Left colon (tissue), 2 donors: ENCODE results near the gene BCO1. TPM values are rescaled to one million over a fixed set of nuclear protein-coding genes. Genes with fewer than 3 reads are reported as not detected.
A peak's percentile ranks its signal among the peaks of the same experiment; 100 is the strongest.

Experiments
- ATAC-seq: fragments of 200-7000 bp; cut with Tn5 transposase; one replicate; pipeline ENCODE4 v1.9.1; 2020; ENCODE audit warnings: mild to moderate bottlenecking, moderate library complexity
- DNase-seq, 2 donors: peaks; one replicate each; pipeline ENCODE4 v3.0.0-alpha.2; 2020
- intact Hi-C, 2 donors: fragments of 100-400 bp; cut with DNase I in 1 of 2; cut with micrococcal nuclease in 1 of 2; formaldehyde crosslinking; loops; one replicate each; pipeline versions ENCODE4 v1.11.2 to v1.14.0; 2022; cut with DNase I, micrococcal nuclease
- long read RNA-seq: library from polyadenylated mRNA; unstranded; transcript quantifications from one replicate; pipeline ENCODE4 v2.0.0, GENCODE V29; 2021
- total RNA-seq, 2 donors: library from RNA; stranded (reverse); fragmentation: NEBNext Ultra II Directional; extraction: Animal tissue kit (Norgen Biotek cat#: 25700); gene quantifications; one replicate each; pipeline ENCODE4 v1.2.1, GENCODE V29; 2021
- donor health status: DM: no; HTN: no; CAD: no.
- donor health status: DM: yes; HTN: yes; CAD: no.

The BCO1 gene, protein sequence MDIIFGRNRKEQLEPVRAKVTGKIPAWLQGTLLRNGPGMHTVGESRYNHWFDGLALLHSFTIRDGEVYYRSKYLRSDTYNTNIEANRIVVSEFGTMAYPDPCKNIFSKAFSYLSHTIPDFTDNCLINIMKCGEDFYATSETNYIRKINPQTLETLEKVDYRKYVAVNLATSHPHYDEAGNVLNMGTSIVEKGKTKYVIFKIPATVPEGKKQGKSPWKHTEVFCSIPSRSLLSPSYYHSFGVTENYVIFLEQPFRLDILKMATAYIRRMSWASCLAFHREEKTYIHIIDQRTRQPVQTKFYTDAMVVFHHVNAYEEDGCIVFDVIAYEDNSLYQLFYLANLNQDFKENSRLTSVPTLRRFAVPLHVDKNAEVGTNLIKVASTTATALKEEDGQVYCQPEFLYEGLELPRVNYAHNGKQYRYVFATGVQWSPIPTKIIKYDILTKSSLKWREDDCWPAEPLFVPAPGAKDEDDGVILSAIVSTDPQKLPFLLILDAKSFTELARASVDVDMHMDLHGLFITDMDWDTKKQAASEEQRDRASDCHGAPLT
- total RNA-seq = 1 to 10 TPM; 4.0 to 5.1 TPM
- long read RNA-seq, partial matches to known transcripts = 0 of 9 reads
- long read RNA-seq, other reads (novel, unspliced or antisense) = 7 of 9 reads

DNA sequence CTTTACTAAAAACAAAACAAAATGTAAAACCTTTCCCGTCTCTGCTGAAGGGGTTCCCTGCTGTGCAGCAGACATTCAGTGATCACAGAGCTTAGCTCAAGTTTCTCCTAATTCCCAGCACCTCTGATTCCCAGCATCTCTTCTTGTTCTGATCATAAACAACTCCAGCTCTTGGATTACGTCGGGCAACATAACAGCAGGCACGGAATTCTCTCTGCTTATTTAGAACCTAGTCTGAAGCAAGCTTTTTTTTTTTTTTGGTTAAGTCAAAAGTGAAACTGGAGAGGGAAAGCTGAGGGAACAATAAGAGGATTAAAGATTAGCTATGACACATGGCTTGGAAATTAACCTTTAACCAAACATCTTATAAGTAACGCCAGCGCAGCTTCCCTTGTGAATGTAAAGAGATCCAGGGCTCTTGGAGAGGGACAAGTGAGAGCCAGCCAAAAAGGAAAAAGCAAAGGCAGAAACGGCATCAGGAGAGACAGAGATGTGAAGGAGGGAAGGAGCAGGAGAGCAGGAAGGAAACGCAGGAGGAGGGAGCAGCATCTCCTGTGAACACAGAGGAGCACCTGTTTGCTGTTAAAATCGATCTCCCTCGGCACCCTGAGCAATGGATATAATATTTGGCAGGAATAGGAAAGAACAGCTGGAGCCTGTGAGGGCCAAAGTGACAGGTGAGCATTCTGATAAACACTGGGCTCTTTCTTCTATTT lies at the start of gene BCO1:
BCO1 (plus strand) TSS at position 394 of the 716 bp plus-strand sequence; CDS start at position 614, 220 bp downstream.
- intact Hi-C loops = no loop called here
- DNase-seq (peak; percentile 30 to 36), ATAC-seq (peak; percentile 89)

DNA sequence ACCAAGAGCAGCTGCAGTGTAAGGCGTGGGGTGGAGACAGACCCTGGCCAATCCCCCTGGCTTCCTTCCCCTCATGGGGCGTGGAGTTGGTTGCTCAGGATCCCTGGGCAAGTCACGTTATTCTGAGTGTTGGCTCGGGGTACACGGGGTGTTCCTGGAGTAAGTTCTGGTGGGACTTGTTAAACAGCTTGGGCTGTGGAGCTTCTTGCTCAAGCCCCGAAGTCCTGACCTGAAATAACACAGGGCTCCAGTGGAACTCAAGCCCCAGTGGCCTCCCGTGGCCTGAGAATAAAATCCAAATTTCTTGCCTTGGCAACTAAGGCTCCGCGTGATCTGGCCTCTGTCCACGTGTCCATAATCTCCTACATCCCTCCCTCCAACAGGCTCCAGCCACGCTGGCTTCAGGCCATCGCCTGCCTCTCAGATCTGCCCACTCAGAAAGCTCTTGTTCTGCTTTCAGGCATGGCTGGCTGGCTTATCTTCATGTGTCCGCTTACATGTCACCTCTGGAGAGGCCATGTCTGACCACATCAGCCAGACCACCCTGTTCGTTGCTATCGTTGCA lies 49.3 kb upstream of the BCO1 start:
- intact Hi-C loops = no loop called here
- DNase-seq (peak; percentile 59 to 68), ATAC-seq (no peak)

DNA sequence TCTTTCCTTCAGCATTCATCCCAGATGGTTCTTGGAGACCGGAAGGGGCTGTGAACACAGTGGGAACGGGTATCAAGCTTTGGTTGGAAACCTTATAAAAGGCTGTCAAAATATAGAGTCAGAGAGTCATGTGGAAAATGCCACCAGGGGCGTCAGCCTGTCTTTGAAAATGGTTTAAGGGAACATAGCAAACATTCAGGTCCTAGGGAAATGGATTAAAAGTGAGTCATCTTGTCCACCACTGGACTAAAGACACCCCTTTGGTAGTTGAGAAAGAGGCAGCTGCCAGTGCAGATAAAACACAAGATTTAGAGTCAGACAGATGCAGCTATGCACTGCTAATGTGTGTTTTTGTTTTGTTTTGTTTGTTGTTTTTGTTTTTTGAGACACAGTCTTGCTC lies 47.8 kb upstream of the BCO1 start:
- DNase-seq (no peak), ATAC-seq (no peak)
- intact Hi-C loops = no loop called here

DNA sequence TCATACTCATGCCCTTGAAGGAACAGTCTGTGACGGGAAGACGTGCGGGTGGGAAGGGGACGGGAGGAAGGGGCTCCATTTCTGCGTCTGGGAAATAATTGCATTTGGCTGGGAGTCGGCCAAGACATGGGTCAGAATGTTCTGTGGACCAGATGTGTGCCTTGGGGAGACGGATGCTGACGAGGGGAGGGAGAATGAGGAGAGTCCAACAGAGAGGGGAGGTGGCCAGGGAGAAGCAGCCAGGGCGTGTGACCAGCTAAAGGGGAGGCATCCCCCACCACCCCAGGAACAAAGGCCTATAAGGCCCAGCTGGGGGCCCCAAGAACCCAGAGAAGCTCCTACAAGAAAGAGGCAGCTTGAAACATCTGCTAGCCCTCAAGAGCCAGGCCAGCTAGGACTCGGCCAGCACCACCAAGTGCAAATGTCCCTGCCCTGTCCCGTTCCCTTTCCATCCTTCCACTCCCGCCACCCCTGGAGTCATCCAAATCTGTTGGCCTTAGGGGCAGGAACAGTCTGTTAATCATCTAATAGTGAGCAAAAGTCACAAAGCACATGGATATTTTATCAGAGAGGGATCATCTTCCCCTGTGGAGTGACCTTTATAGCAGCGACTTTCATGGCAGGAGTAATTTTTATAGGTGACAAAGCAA lies 42.5 kb upstream of the BCO1 start:
- ATAC-seq (no peak), DNase-seq (no peak)
- intact Hi-C loops = loop anchor here in 1 of 2 donors (5.0 kb wide), 1 partner anchor 514 kb away; no protein-coding TSS in a partner anchor

DNA sequence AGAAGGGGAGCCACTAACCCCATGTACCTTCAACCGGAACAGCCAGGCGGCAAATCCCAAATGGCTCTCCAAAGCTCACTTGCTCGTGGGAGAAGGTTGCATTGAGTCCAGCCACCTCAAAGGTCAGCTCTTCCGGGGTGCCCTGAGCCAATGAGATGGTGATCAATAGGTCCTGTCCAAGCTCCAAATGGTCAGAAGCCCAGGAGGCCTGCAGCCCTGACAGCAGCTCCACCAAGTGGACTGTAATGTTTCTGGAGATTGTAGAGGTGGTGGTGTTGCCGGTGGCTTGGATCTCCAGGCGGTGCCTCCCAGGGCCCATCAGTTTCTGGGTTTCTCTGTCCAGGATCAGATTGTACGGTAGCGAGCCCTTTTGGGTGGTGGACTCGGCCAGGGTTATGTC lies 39.9 kb upstream of the BCO1 start:
- ATAC-seq (no peak), DNase-seq (no peak)
- intact Hi-C loops = loop anchor here in 1 of 2 donors (5.0 kb wide), 1 partner anchor 516 kb away; no protein-coding TSS in a partner anchor

DNA sequence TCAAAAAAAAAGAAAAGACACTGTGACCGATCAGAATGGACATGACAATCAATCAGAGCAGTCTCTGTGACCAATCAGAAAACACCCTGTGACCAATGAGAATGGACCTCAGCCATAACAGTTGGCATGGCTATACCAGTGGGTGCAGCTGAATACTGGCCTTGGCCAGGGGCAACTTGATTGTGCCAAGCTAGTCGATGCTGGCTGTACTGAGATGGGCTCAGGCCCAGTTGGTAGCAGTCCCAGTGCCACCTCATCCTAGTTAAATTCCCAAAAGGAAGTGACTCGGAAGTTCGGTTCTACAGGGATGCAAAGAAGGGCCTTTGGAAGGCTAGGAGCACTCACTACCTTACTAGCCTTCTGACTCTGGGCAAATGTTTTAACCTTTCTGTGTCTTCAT lies 37.2 kb upstream of the BCO1 start:
- DNase-seq (no peak), ATAC-seq (no peak)
- intact Hi-C loops = loop anchor here in 1 of 2 donors (10.0 kb wide), 1 partner anchor 534 kb away; no protein-coding TSS in a partner anchor

DNA sequence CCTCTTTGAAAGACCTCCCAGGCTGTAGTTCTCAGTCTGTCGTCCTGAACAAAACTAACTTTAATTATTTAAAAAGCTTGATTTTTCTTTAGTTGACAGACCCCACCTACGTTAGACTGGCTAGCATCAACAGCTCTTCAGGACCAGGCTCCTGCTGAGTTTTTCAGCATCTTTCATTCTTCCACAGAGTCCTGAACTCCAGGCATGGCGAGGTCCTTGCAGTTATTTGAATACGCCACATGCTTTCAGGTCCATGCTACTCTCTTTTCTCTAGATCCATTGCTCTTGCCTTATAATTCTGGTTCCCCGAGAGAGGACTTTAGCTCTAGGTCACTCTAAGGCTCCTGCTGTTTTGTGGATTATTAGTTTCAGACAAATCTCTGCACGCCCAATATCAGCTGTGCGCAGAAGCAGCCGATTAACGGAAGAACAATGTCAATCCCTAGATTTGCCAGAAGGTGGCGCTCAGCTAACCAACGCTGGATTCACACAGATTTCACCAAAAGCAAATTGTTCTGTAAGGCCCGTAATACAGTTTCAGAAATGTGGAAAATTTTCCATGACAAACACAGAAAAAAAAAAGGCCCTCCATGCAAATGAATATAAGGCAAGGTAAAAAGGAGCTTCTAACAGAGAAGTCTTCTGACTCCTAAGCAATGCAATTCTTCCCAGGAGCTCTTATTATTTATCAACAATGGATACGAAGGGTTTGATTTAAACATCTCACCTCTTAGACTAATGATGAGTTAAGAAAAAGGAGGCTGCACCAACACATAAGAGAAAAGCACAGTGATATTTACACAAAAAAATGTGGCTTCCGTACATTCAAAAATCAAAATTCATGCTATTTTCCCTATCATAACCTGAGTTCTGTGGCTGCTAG lies 33.5 kb upstream of the BCO1 start:
- DNase-seq = peak in 1 of 2 donors; percentile 9
- intact Hi-C loops = loop anchor here in 1 of 2 donors (10.0 kb wide), 1 partner anchor 530 kb away; no protein-coding TSS in a partner anchor
- peak; percentile 42 for ATAC-seq

DNA sequence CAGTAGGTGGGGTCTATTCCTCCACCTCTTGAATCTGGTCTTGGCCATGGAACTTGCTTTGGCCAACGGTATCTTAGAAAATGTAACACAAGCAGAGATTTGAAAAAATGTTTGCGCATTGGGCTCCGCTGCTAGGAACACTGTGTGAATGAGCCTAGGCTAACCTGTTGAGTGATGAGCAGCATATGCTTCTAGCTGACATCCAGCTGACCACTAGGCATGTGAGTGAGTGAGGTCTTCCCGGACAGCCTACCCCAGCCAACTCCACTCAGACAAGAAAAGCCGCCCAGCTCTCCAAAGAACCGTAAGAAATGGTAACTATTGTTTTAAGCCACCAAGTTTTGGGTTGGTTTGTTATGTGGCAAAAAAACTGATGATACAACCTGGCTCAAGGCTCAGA lies 31.4 kb upstream of the BCO1 start:
- intact Hi-C loops = loop anchor here in 1 of 2 donors (10.0 kb wide), 1 partner anchor 528 kb away; no protein-coding TSS in a partner anchor
- ATAC-seq (no peak), DNase-seq (no peak)

DNA sequence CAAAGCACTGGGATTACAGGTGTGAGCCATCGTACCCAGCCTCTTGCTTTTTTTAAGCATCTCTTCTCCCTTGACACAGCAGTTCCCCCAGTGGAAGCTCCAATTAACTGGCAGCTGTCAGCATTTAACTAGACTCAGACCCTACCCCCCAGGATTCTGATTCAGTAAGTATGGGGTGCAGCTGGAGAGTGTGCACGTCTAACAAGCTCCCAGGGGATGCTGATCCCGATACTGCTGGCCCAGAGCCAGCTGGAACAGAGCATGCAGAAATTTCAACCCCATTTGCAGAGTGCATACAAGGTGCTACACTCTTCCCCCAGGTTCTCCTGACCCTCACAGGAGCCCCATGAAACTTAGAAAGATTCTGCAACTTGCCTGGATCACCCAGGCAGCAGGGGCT lies 27.7 kb upstream of the BCO1 start:
- DNase-seq (no peak), ATAC-seq (no peak)
- intact Hi-C loops = no loop called here

DNA sequence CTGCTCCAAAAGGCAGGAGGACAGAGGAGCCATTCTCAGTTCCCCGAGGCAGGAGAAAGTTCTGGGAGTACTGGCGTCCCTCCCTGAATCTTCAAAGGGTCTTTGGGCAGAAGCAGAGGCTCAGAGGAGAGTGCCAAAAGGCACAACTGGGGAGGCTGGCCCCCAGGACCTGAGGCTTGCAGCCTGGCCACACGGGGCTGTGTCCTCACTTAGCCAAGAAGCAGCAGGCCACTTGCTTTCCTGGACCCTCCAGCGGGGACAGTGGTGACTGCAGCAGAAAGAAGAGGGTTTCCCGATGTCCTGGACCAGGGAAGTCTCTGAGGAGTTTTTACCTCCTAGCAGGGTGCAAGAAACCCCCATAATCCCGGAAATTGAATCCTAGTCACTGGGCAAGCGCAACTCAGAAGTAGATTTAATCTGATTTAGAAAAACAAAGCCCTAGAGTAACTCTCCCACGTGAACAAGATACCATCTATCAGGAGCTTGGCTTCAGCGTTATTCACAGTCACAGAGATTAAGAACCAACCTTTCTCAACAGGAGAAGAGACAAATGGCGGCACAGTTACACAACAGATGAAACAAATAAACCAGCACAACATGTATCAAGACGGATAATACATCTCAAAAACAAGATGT lies 25.5 kb upstream of the BCO1 start:
- DNase-seq (no peak), ATAC-seq (no peak)

DNA sequence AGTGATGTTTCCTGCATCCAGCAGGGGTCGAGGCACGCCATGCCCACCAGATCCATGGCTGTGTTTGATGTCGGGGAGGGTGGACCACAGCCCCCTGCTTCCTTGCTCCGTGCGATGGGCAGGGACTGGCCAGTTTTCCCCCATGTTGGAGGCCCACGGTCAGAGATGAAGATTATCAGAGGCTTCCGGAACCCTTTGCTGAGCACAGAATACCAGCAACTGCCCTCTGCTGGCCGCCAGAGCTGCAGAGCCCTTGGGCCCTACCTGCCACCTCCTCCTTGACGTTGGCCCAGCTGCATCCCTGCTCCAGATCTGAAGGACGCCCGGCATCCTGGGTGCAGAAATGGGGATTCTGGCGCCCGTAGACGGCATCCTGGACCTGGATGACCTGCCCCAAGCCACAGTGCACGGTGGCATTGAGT lies 23.7 kb upstream of the BCO1 start:
- intact Hi-C loops = no loop called here
- ATAC-seq (peak; percentile 78), DNase-seq (peak in 1 of 2 donors; percentile 52)

More for the DNA sequence above, 25.5 kb upstream of the BCO1 start:
- intact Hi-C loops = no loop called here

DNA sequence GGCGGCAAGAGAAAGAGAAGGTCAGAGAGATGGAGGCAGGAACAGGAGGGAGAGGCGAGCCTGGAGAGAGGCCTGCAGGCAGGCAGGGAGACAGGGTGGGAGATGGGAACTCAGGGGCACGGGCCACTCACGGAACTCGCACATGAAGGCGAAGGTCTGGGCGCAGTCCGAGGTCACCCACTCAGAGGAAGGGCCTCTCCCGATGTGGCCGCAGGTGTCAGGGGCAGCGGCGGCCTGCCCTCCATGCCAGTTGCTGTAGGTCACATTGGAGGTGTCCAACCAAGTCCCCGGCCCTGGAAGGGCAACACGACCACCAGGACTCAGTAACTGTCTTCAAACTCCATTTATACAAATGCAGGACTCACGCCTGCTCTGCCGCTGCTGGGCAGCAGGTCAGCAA lies 22.4 kb upstream of the BCO1 start:
- no peak for DNase-seq
- ATAC-seq = no peak

DNA sequence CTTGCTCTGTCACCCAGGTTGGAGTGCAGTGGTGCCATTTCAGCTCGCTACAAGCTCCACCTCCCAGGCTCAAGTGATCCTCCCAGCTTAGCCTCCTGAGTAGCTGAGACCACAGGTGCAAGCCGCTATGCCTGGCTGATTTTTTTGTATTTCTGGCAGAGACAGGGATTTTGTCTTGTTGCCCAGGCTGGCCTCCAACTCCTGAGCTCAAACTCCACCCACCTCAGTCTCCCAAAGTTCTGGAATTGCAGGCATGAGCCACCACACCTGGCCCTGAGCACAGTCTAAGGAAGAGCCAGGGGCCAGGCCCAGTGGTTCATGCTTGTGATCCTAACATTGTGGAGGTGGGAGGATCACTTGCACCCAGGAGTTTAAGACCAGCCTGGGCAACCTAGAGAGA lies 21.8 kb upstream of the BCO1 start:
- ATAC-seq = no peak
- no peak for DNase-seq
- intact Hi-C loops = no loop called here

More for the DNA sequence above, 22.4 kb upstream of the BCO1 start:
- intact Hi-C loops = no loop called here

DNA sequence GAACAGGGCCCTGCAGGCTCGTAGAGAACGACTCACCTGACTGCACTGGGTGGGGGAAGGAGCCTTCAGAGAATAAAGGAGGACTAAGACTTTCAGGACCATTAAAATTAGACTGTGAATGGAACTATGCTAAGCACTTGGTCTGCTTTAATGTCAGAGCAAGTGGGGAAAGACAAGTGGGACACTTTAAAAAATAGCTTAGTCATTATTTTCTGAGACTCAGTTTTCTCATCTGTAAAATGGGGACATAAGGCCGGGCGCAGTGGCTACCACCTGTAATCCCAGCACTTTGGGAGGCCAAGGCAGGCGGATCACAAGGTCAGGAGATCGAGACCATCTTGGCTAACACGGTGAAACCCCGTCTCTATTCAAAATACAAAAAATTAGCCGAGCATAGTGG lies 19.3 kb upstream of the BCO1 start:
- DNase-seq (no peak), ATAC-seq (no peak)
- intact Hi-C loops = no loop called here

DNA sequence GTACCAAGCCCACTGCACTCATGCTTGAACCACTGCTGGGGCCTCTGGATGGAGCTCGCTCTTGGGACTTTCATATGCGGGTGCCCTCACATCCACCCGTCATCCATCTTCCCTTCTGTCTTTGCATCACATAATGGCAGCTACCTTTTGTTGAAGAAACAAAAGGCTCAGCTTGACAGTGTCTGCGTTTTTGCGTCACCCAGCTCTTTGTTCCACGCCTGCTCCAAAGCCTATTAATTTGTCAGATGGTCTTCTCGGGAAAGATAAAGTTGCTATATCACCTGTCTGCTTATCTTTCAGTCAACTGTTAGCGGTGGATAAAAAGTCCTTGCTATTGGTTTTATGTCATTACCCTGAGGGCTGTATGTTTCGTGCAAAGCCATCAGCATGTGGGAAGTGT lies 18.1 kb upstream of the BCO1 start:
- no peak for ATAC-seq
- DNase-seq = no peak
- intact Hi-C loops = no loop called here

DNA sequence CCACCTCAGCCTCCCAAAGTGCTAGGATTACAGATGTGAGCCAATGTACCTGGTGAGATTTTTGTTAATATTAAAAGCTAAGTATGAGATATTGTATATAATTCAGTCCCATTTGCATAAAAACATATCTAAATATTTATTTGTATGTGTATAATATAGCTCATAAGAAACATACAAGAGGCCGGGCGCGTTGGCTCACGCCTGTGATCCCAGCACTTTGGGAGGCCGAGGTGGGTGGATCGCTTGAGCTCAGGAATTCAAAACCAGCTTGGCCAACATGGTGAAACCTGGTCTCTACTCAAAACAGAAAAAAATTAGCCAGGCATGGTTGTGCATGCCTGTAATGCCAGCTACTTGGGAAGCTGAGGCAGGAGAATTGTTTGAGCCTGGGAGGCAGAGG lies 16.8 kb upstream of the BCO1 start:
- ATAC-seq (no peak), DNase-seq (no peak)
- intact Hi-C loops = no loop called here

DNA sequence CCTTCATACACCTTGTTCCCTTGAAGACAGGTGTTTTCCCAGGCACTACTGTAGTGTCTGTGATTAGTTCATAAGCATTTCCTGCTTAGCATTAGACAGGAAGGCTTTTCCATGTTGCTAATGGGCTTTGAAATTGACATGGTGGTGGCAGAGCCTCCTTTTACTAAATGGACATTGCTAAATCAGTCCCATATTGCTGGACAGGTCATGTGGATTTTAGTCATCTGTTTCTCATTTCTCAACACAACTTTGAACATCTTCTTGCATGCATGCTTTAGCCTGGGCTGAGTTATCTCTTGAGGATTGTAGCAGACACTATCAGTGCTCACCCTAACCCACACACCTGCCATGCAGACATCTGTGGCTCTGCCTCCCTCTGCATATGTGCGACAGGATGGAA lies 13.7 kb upstream of the BCO1 start:
- ATAC-seq = no peak
- DNase-seq = no peak
- intact Hi-C loops = no loop called here
